H1 (cell line): Measurements from ENCODE around the gene STARD4. TPM values are rescaled to one million over a fixed set of nuclear protein-coding genes. Genes with fewer than 3 reads are reported as not detected.

Experiments used
- CTCF ChIA-PET: fragments of 300-600 bp; sonication (Branson Sonifier 250); formaldehyde crosslinking; loops from one replicate; lab custom pipeline; 2021; ENCODE audit not compliant: partially characterized antibody; lab: Charles Lee
- POLR2A ChIA-PET: fragments of 300-600 bp; sonication (Branson Sonifier 250); formaldehyde crosslinking; loops from one replicate; lab custom pipeline; 2021; ENCODE audit warnings: inconsistent platforms; ENCODE audit not compliant: partially characterized antibody; lab: Charles Lee
- DNase-seq, 2 experiments: peaks; one replicate each; pipeline versions ENCODE4 v3.0.0 to v3.0.0-alpha.2; 2010 to 2022; ENCODE audit warnings: low spot score in 2 of 2, low read depth in 1 of 2, mixed read lengths in 1 of 2
- FAIRE-seq: peaks from 2 replicates; lab custom pipeline; 2011; peaks lifted over from hg19 to GRCh38; lab: Jason Lieb, UNC
- H2AFZ ChIP-seq: 2 replicates; pipeline ENCODE4 v1.8.1; 2012; ENCODE audit warnings: low read length, inconsistent platforms
- H2AK5ac ChIP-seq: 2 replicates; pipeline ENCODE4 v1.6.1; 2013; ENCODE audit warnings: low read depth, low read length
- H2BK120ac ChIP-seq: replicated peaks from 2 replicates; pipeline ENCODE3; 2013; ENCODE audit warnings: low read depth, low read length, inconsistent platforms
- H2BK12ac ChIP-seq: 2 replicates; pipeline ENCODE4 v1.6.1; 2013; ENCODE audit warnings: low read depth, low read length
- H2BK15ac ChIP-seq: 2 replicates; pipeline ENCODE4 v1.6.1; 2013; ENCODE audit warnings: low read length
- H2BK20ac ChIP-seq: 2 replicates; pipeline ENCODE4 v1.6.1; 2013; ENCODE audit warnings: low read length
- H2BK5ac ChIP-seq: 2 replicates; pipeline ENCODE4 v1.6.1; 2013; ENCODE audit warnings: low read depth, low read length
- H3K14ac ChIP-seq: 2 replicates; pipeline ENCODE4 v1.6.1; 2013; ENCODE audit warnings: inconsistent platforms; ENCODE audit not compliant: insufficient read length
- H3K18ac ChIP-seq: 2 replicates; pipeline ENCODE4 v1.6.1; 2013; ENCODE audit warnings: low read length; ENCODE audit errors: extremely low read depth
- H3K23ac ChIP-seq: 2 replicates; pipeline ENCODE4 v1.6.1; 2013; ENCODE audit warnings: inconsistent platforms; ENCODE audit not compliant: insufficient read length
- H3K23me2 ChIP-seq: 2 replicates; pipeline ENCODE4 v1.6.1; 2013; ENCODE audit warnings: low read depth, low read length
- H3K27ac ChIP-seq: 2 replicates; pipeline ENCODE4 v1.6.1; 2011; ENCODE audit warnings: low read depth, low read length, inconsistent platforms
- H3K27me3 ChIP-seq, 4 experiments: replicated peaks in 1 of 4; 1 replicate in 1 of 4; 2 replicates in 3 of 4; pipeline versions ENCODE4 v1.6.1 to v1.8.1; 2011 to 2013; ENCODE audit warnings: low read length in 3 of 4, mild to moderate bottlenecking in 3 of 4, inconsistent platforms in 2 of 4, mixed read lengths in 2 of 4, moderate library complexity in 1 of 4; ENCODE audit not compliant: control insufficient read depth in 3 of 4, insufficient read depth in 3 of 4; ENCODE audit errors: extremely low read depth in 1 of 4
- H3K36me3 ChIP-seq, 4 experiments: 2 replicates each; pipeline versions ENCODE4 v1.6.1 to v1.8.1; 2011 to 2013; ENCODE audit warnings: mild to moderate bottlenecking in 4 of 4, low read length in 3 of 4, moderate library complexity in 2 of 4, control low read depth in 1 of 4, inconsistent platforms in 1 of 4; ENCODE audit not compliant: insufficient read depth in 4 of 4, control insufficient read depth in 2 of 4
- H3K4ac ChIP-seq: replicated peaks from 2 replicates; pipeline ENCODE3; 2013; ENCODE audit warnings: low read length, low read depth, mixed read lengths, inconsistent platforms; ENCODE audit not compliant: insufficient read length
- H3K4me1 ChIP-seq, 4 experiments: replicated peaks in 1 of 4; 1 replicate in 1 of 4; 2 replicates in 3 of 4; pipeline versions ENCODE4 v1.6.1 to v1.8.1; 2011 to 2013; ENCODE audit warnings: low read length in 3 of 4, inconsistent platforms in 2 of 4, mixed read lengths in 1 of 4; ENCODE audit not compliant: insufficient read depth in 4 of 4, control insufficient read depth in 3 of 4
- H3K4me2 ChIP-seq, 2 experiments: 2 replicates each; pipeline versions ENCODE4 v1.6.1 to v1.8.1; 2011 to 2013; ENCODE audit warnings: low read depth in 2 of 2, low read length in 2 of 2, control low read depth in 1 of 2, inconsistent platforms in 1 of 2, mild to moderate bottlenecking in 1 of 2; ENCODE audit not compliant: insufficient read depth in 1 of 2
- H3K4me3 ChIP-seq, 4 experiments: fragments of 200-600, 300-600 bp in 1 of 4; sonication (generic), shearing (Covaris generic), sonication (Bioruptor Twin) in 1 of 4; 2 replicates each; pipeline versions ENCODE4 v1.5.1 to v1.8.1; 2011 to 2016; ENCODE audit warnings: low read length in 4 of 4, low read depth in 3 of 4, control low read depth in 2 of 4, inconsistent platforms in 2 of 4, mild to moderate bottlenecking in 2 of 4, mixed read lengths in 1 of 4, moderate library complexity in 1 of 4; ENCODE audit not compliant: insufficient read depth in 2 of 4; ENCODE audit errors: extremely low read depth in 1 of 4
- H3K56ac ChIP-seq: replicated peaks from 2 replicates; pipeline ENCODE3; 2013; ENCODE audit warnings: low read depth, mild to moderate bottlenecking, mixed read lengths, low read length, inconsistent platforms; ENCODE audit not compliant: insufficient read length
- H3K79me1 ChIP-seq: 2 replicates; pipeline ENCODE4 v1.6.1; 2013; ENCODE audit warnings: low read depth, low read length, control low read depth
- H3K79me2 ChIP-seq, 2 experiments: 2 replicates each; pipeline versions ENCODE4 v1.6.1 to v1.8.1; 2012 to 2013; ENCODE audit warnings: low read length in 2 of 2, mild to moderate bottlenecking in 2 of 2, inconsistent platforms in 1 of 2; ENCODE audit not compliant: insufficient read depth in 2 of 2, control insufficient read depth in 1 of 2
- H3K9ac ChIP-seq, 4 experiments: replicated peaks in 1 of 4; 1 replicate in 1 of 4; 2 replicates in 3 of 4; pipeline versions ENCODE4 v1.6.1 to v1.8.1; 2011 to 2013; ENCODE audit warnings: low read depth in 3 of 4, low read length in 3 of 4, control low read depth in 2 of 4, mild to moderate bottlenecking in 2 of 4, moderate library complexity in 2 of 4, inconsistent platforms in 1 of 4; ENCODE audit errors: extremely low read depth in 1 of 4
- H3K9me3 ChIP-seq, 2 experiments: 2 replicates each; pipeline versions ENCODE4 v1.6.1 to v1.8.1; 2012 to 2013; ENCODE audit warnings: mild to moderate bottlenecking in 2 of 2, moderate library complexity in 2 of 2, control low read depth in 1 of 2, inconsistent platforms in 1 of 2, low read depth in 1 of 2, low read length in 1 of 2, mixed read lengths in 1 of 2; ENCODE audit not compliant: insufficient read depth in 2 of 2
- H4K20me1 ChIP-seq, 2 experiments: replicated peaks in 1 of 2; 2 replicates each; pipeline versions ENCODE3 to v1.8.1; 2011 to 2013; ENCODE audit warnings: inconsistent platforms in 2 of 2, low read length in 2 of 2, mild to moderate bottlenecking in 1 of 2; ENCODE audit not compliant: insufficient read depth in 2 of 2, control insufficient read depth in 1 of 2
- H4K5ac ChIP-seq: 2 replicates; pipeline ENCODE4 v1.6.1; 2013; ENCODE audit warnings: low read length, low read depth, mixed read lengths, inconsistent platforms; ENCODE audit not compliant: insufficient read length
- H4K8ac ChIP-seq: 2 replicates; pipeline ENCODE4 v1.8.0; 2013; ENCODE audit warnings: mild to moderate bottlenecking, moderate library complexity, low read length, inconsistent platforms; ENCODE audit not compliant: insufficient read depth; ENCODE audit errors: extremely low read depth
- H4K91ac ChIP-seq: replicated peaks from 2 replicates; pipeline ENCODE3; 2013; ENCODE audit warnings: low read length, mixed read lengths, inconsistent platforms; ENCODE audit not compliant: insufficient read length
- RFX5 ChIP-seq: IDR thresholded peaks from 2 replicates; pipeline ENCODE4 v1.6.1; 2011; ENCODE audit warnings: low read depth, low read length, improper control_type of control experiment, borderline replicate concordance
- WGBS, 2 experiments: shearing (Covaris generic) in 1 of 2; methylation state at CpG; one replicate each; pipeline versions ENCODE4 v1.1.6 to v1.1.7; 2013 to 2015; ENCODE audit warnings: low lambda C conversion rate in 2 of 2, mixed read lengths in 2 of 2, inconsistent platforms in 1 of 2, low coverage in 1 of 2, missing lambda C conversion rate in 1 of 2; ENCODE audit not compliant: insufficient replicate concordance in 2 of 2, insufficient coverage in 1 of 2, insufficient read length in 1 of 2; ENCODE audit errors: extremely low coverage in 1 of 2, missing lambda C conversion rate in 1 of 2; 5-methylcytosine and 5-hydroxymethylcytosine counted together
- polyA plus RNA-seq, 7 experiments: library from polyadenylated mRNA; depleted of rRNA in 3 of 7; stranded (reverse) in 5 of 7; unstranded in 2 of 7; fragments of >200 nt in 5 of 7; fragments of 200-250 nt in 2 of 7; gene quantifications; 1 replicate in 5 of 7; 2 replicates in 1 of 7; 4 replicates in 1 of 7; pipeline versions ENCODE4 v1.2.1 to v1.2.3, GENCODE V29; 2011 to 2013; ENCODE audit warnings: missing spikeins in 2 of 7, mixed read lengths in 2 of 7
- total RNA-seq: library from RNA; stranded (reverse); fragmentation: NEBNext Ultra II Directional; extraction: Animal tissue kit (Norgen Biotek cat#: 25700); gene quantifications from 2 replicates; pipeline ENCODE4 v1.2.1, GENCODE V29; 2021

STARD4 gene
- total and polyA plus RNA-seq, 2 of the 8 experiments (the other 6 are each of a cell fraction or from before 2014, with no cell fraction given), result 10.8 to 47.9 TPM

- no peaks in the 10 kb centered on the region for H3K79me1 ChIP-seq
- peaks cover 1 to 15% (median 11%) of the 10 kb centered on the region in 4 experiments; a peak in 6 of 7 replicates for H3K4me1 ChIP-seq
- FAIRE-seq (no peak), DNase-seq (no peak)
- H2BK120ac ChIP-seq, result no peak overlapping the region
- no peak overlapping the region for H3K4me2 ChIP-seq
- no peak overlapping the region for H2BK15ac ChIP-seq
- H4K5ac ChIP-seq, result no peak overlapping the region
- H3K4ac ChIP-seq, result no peak overlapping the region
- H3K14ac ChIP-seq, result no peak overlapping the region
- H4K91ac ChIP-seq, result no peak overlapping the region
- H3K36me3 ChIP-seq, result no peaks in the 10 kb centered on the region
- no peak overlapping the region for H3K56ac ChIP-seq
- no peaks in the 10 kb centered on the region for H3K9me3 ChIP-seq
- no peaks in the 10 kb centered on the region for H3K79me2 ChIP-seq
- H2BK5ac ChIP-seq, result no peak overlapping the region
- ChIA-PET POLR2A (no interaction called here), CTCF (interaction anchor here (0.9 to 1.2 kb wide), 2 partner anchors 24 to 591 kb away, joined by 3 to 5 read pairs; no protein-coding TSS in a partner anchor)
- no peak overlapping the region for H3K4me3 ChIP-seq
- no peak overlapping the region for H2AFZ ChIP-seq
- H3K18ac ChIP-seq, result no peak overlapping the region
- H2BK20ac ChIP-seq, result no peak overlapping the region
- no peak overlapping the region for H2BK12ac ChIP-seq
- H3K23ac ChIP-seq, result no peak overlapping the region
- no peak overlapping the region for H4K8ac ChIP-seq
- H3K9ac ChIP-seq, result no peak overlapping the region
- H3K27ac ChIP-seq, result no peak overlapping the region
- H3K27me3 ChIP-seq, result no peaks in the 10 kb centered on the region
- 89% methylated on average over 1 of the region's 1 CpG; no CpG with 5 or more reads in 1 of the 2 experiments for WGBS, 2 experiments
- no peaks in the 10 kb centered on the region for H3K23me2 ChIP-seq
- no peak overlapping the region for H2AK5ac ChIP-seq
- no peaks in the 10 kb centered on the region for H4K20me1 ChIP-seq
- TF ChIP-seq RFX5, result no peak
These were observed 43.4 kb upstream of the STARD4 start for GRCh38 chr5:111555760-111556159.
